B cell (primary cell): ENCODE results near the gene GDF9. TPM values are rescaled to one million over a fixed set of nuclear protein-coding genes. Genes with fewer than 3 reads are reported as not detected.
A peak's percentile ranks its signal among the peaks of the same experiment; 100 is the strongest.

Experiments
- ATAC-seq: fragments of 200-7000 bp; cut with Tn5 transposase; one replicate; pipeline ENCODE4 v1.10.0; 2021; ENCODE audit warnings: low read depth, mild to moderate bottlenecking, moderate number of reproducible peaks, moderate library complexity
- CTCF ChIA-PET: fragments of 350-600 bp; sonication (Branson Sonifier 250); formaldehyde crosslinking; loops from one replicate; lab custom pipeline; 2021; ENCODE audit warnings: antibody characterized with exemption, inconsistent platforms; lab: Charles Lee
- POLR2A ChIA-PET: fragments of 350-600 bp; sonication (Branson Sonifier 250); formaldehyde crosslinking; loops from one replicate; lab custom pipeline; 2021; ENCODE audit warnings: antibody characterized with exemption; lab: Charles Lee
- DNase-seq: peaks from one replicate; pipeline ENCODE4 v3.0.0; 2013
- H2AFZ ChIP-seq: 2 replicates; pipeline ENCODE4 v1.6.1; 2012; ENCODE audit warnings: mild to moderate bottlenecking, low read depth, low read length; ENCODE audit not compliant: insufficient read depth, poor library complexity, severe bottlenecking
- H3K27ac ChIP-seq, 2 donors: 1 replicate in 1 of 2; 2 replicates in 1 of 2; pipeline ENCODE4 v1.5.1; 2012 to 2013; ENCODE audit warnings: low read length in 2 of 2, mild to moderate bottlenecking in 2 of 2, moderate library complexity in 1 of 2
- H3K27me3 ChIP-seq, 4 experiments: fragments of 200-600 bp in 1 of 4; sonication (generic) in 1 of 4; replicated peaks in 1 of 4; 1 replicate in 2 of 4; 2 replicates in 2 of 4; pipeline versions ENCODE4 v1.6.1 to v1.7.0; 2013 to 2016; ENCODE audit warnings: low read length in 3 of 4, mild to moderate bottlenecking in 2 of 4, mixed read lengths in 1 of 4, moderate library complexity in 1 of 4; ENCODE audit not compliant: insufficient read depth in 4 of 4, control insufficient read depth in 3 of 4; ENCODE audit errors: control extremely low read depth in 1 of 4
- H3K36me3 ChIP-seq, 2 experiments: replicated peaks in 1 of 2; 1 replicate in 1 of 2; 2 replicates in 1 of 2; pipeline versions ENCODE4 v1.6.1 to v1.7.1; 2013; ENCODE audit warnings: low read length in 1 of 2; ENCODE audit not compliant: insufficient read depth in 2 of 2, control insufficient read depth in 1 of 2; ENCODE audit errors: control extremely low read depth in 1 of 2, extremely low read depth in 1 of 2
- H3K4me1 ChIP-seq, 2 donors: fragments of 200-600 bp in 1 of 2; sonication (generic) in 1 of 2; 1 replicate in 1 of 2; 2 replicates in 1 of 2; pipeline versions ENCODE4 v1.5.1 to v1.6.1; 2013 to 2017; ENCODE audit warnings: low read length in 2 of 2; ENCODE audit not compliant: control insufficient read depth in 2 of 2, insufficient read depth in 2 of 2
- H3K4me2 ChIP-seq: replicated peaks from 2 replicates; pipeline ENCODE3; 2012; ENCODE audit warnings: mild to moderate bottlenecking, low read depth, low read length; ENCODE audit not compliant: poor library complexity, severe bottlenecking
- H3K4me3 ChIP-seq, 5 experiments: fragments of 200-600 bp in 1 of 5; sonication (generic) in 1 of 5; 1 replicate in 3 of 5; 2 replicates in 2 of 5; pipeline versions ENCODE4 v1.5.1 to v1.7.0; 2011 to 2016; ENCODE audit warnings: low read length in 4 of 5, mild to moderate bottlenecking in 4 of 5, low read depth in 2 of 5, control low read depth in 1 of 5, moderate library complexity in 1 of 5; ENCODE audit not compliant: insufficient read depth in 1 of 5; ENCODE audit errors: control extremely low read depth in 1 of 5, extremely low read depth in 1 of 5
- H3K79me2 ChIP-seq: fragments of 200-600 bp; sonication (generic); one replicate; pipeline ENCODE4 v1.6.0; 2016; ENCODE audit warnings: low read length; ENCODE audit not compliant: control insufficient read depth, insufficient read depth
- H3K9ac ChIP-seq: fragments of 200-600 bp; sonication (generic); 2 replicates; pipeline ENCODE4 v1.6.1; 2017; ENCODE audit warnings: mild to moderate bottlenecking, low read length, moderate library complexity
- H3K9me3 ChIP-seq, 3 donors: one replicate each; pipeline versions ENCODE4 v1.6.1 to v1.7.1; 2013; ENCODE audit warnings: low read length in 2 of 3; ENCODE audit not compliant: control insufficient read depth in 2 of 3, insufficient read depth in 1 of 3; ENCODE audit errors: control extremely low read depth in 1 of 3
- H4K20me1 ChIP-seq: 2 replicates; pipeline ENCODE4 v1.6.0; 2012; ENCODE audit warnings: mild to moderate bottlenecking, low read length; ENCODE audit not compliant: insufficient read depth, control insufficient read depth, poor library complexity, severe bottlenecking
- H3K27ac Mint-ChIP-seq: one replicate; pipeline ENCODE4 v1.8.0; 2021; ENCODE audit warnings: mixed read lengths
- H3K27me3 Mint-ChIP-seq: one replicate; pipeline ENCODE4 v1.8.0; 2021; ENCODE audit warnings: mixed read lengths
- H3K4me1 Mint-ChIP-seq: one replicate; pipeline ENCODE4 v1.8.0; 2021; ENCODE audit warnings: mixed read lengths
- H3K4me3 Mint-ChIP-seq: one replicate; pipeline ENCODE4 v1.8.0; 2021; ENCODE audit warnings: mixed read lengths
- H3K9me3 Mint-ChIP-seq: one replicate; pipeline ENCODE4 v1.8.0; 2022; ENCODE audit warnings: mixed read lengths; ENCODE audit not compliant: insufficient read depth
- EZH2 ChIP-seq: IDR thresholded peaks from 2 replicates; pipeline ENCODE4 v1.6.1; 2012; ENCODE audit warnings: borderline replicate concordance, low read depth, mild to moderate bottlenecking, moderate library complexity, low read length; ENCODE audit not compliant: insufficient read depth, poor library complexity, severe bottlenecking
- WGBS: methylation state at CpG from one replicate; pipeline ENCODE4 v1.1.5; 2013; ENCODE audit warnings: missing lambda C conversion rate; ENCODE audit not compliant: insufficient coverage; 5-methylcytosine and 5-hydroxymethylcytosine counted together
- intact Hi-C: fragments of 100-400 bp; cut with micrococcal nuclease; formaldehyde crosslinking; loops from one replicate; pipeline ENCODE4 v1.10.0; 2022
- polyA plus RNA-seq: library from polyadenylated mRNA; depleted of rRNA; stranded (reverse); fragments of >200 nt; gene quantifications from 2 replicates; pipeline ENCODE4 v1.2.3, GENCODE V29; 2012
- total RNA-seq, 2 donors: library from RNA; stranded (reverse); fragments of 120-200 nt in 1 of 2; gene quantifications; 1 replicate in 1 of 2; 2 replicates in 1 of 2; pipeline versions ENCODE4 v1.2.3 to v1.2.4, GENCODE V29; 2013 to 2022
- TF ChIP-seq, protein P1 (sequence below): fragments of 200-600 bp; IDR thresholded peaks from one replicate; pipeline ENCODE4 v1.8.0; 2022; ENCODE audit warnings: antibody characterized with exemption, mild to moderate bottlenecking

GDF9 gene
- total and polyA plus RNA-seq, 2 donors (not counting 1 experiment from before 2014, with no cell fraction given) = 0.67 to 0.88 TPM

DNA sequence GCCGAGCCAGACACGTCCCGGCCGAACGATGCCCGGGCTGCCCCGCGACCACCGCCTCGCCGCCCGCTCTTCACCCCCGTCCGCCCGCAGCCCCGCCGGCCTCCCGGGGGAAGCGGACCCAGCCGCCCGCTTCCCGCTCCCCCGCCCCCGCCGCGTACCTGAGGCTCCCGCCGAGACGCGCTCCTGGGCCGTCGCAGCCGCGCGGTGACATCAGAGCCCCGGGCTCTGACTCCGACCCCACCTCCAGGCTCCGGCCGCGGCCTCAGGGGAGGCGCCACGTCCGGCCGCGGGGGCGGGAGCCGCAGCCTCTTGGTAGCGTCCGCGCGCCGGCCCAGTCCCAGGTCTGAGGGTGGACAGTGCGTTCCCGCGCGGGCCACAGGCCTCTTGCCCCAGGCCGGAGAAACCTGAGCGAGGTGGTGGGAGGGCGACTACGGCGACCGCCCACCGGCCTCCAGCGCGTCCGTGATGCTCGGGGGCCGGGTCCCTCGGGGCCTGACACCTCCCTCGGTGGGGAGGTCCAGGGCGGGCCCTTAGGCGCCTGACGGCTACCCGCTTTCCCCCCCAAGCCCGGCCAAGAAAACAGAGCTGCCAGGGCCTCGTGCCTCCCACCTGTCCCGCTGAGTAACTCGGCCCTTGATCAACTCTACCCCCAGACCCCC, 35.7 kb downstream of the GDF9 start, which contains the start of gene SHROOM1:
Gene SHROOM1, minus strand, starts transcription at position 212 of the 659 bp plus-strand sequence. CDS start 4,507 bp downstream, outside the sequence.
- peaks cover 23% of the 10 kb centered on the region for H3K27me3 Mint-ChIP-seq
- H3K4me1 Mint-ChIP-seq = peaks cover 18% of the 10 kb centered on the region
- H3K27me3 ChIP-seq = peaks cover 0 to 50% (median 27%) of the 10 kb centered on the region in 4 experiments

More for the DNA sequence above, 35.7 kb downstream of the GDF9 start, which contains the start of gene SHROOM1:
- Histone ChIP-seq H3K9me3 (peaks cover 0 to 3% (median 0%) of the 10 kb centered on the region in 3 donors), H3K4me1 (peaks cover 17 to 22% of the 10 kb centered on the region in 2 donors), H2AFZ (peak within 1 kb of the TSS; percentile 89), H3K27ac (no peak within 1 kb of the TSS), H3K4me2 (peak within 1 kb of the TSS; percentile 88), H3K4me3 (peak within 1 kb of the TSS in 4 of 5 experiments; percentile 35 to 73 (median 57)), H4K20me1 (no peaks in the 10 kb centered on the region), H3K79me2 (no peaks in the 10 kb centered on the region), H3K9ac (peak within 1 kb of the TSS; percentile 65), H3K36me3 (no peaks in the 10 kb centered on the region)
- Mint-ChIP-seq H3K27ac (peak within 1 kb of the TSS; percentile 71), H3K9me3 (no peaks in the 10 kb centered on the region), H3K4me3 (peak within 1 kb of the TSS; percentile 93)
- POLR2A ChIA-PET = interaction anchor here (0.9 to 1.3 kb wide), 2 partner anchors 9 to 53 kb away, joined by 3 read pairs; no protein-coding TSS in a partner anchor
- no peak for DNase-seq
- intact Hi-C loops = loop anchor here (1.0 to 5.0 kb wide), 3 partner anchors 36 to 517 kb away; partner anchors contain the start of genes GDF9 and UQCRQ
- TF ChIP-seq EZH2 = no peak
- TF ChIP-seq, protein P1, sequence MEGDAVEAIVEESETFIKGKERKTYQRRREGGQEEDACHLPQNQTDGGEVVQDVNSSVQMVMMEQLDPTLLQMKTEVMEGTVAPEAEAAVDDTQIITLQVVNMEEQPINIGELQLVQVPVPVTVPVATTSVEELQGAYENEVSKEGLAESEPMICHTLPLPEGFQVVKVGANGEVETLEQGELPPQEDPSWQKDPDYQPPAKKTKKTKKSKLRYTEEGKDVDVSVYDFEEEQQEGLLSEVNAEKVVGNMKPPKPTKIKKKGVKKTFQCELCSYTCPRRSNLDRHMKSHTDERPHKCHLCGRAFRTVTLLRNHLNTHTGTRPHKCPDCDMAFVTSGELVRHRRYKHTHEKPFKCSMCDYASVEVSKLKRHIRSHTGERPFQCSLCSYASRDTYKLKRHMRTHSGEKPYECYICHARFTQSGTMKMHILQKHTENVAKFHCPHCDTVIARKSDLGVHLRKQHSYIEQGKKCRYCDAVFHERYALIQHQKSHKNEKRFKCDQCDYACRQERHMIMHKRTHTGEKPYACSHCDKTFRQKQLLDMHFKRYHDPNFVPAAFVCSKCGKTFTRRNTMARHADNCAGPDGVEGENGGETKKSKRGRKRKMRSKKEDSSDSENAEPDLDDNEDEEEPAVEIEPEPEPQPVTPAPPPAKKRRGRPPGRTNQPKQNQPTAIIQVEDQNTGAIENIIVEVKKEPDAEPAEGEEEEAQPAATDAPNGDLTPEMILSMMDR = no peak
- CTCF ChIA-PET = interaction anchor here (0.7 to 7.4 kb wide), 15 partner anchors 10 to 303 kb away, joined by 3 to 75 read pairs (median 4); partner anchors contain the start of genes GDF9, SOWAHA and UQCRQ
- WGBS = 11% methylated on average over 78 of the region's 78 CpGs
- ATAC-seq = peak; percentile 46
